ENCODE measurements around the gene VWA7.
A peak's percentile ranks its signal among the peaks of the same experiment; 100 is the strongest.
"Not testable (repeated sequence)": the region's sequence is repeated elsewhere in the genome, so short reads cannot be mapped to it uniquely, and the experiment has no call there.

Gene VWA7

DNA sequence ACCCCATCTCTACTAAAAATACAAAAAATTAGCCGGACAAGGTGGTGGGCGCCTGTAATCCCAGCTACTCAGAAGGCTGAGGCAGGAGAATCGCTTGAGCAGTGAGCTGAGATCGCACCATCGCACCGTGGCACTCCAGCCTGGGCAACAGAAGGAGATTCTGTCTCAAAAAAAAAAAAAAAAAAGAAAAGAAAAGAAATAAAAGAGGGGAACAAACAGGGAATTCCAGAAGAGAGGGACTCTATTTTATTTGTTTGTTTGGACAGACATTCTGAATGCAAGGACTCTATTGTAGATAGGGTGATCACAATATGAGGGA, 16.8 kb upstream of the VWA7 start:
- Histone ChIP-seq H3K36me3 (ENCODE audit: control insufficient read depth in 1 of 2, insufficient read depth in 2 of 2, low read length in 2 of 2) (peaks cover 19 to 22% of the 10 kb centered on the region in 2 experiments), H3K79me2 (ENCODE audit: control insufficient read depth, insufficient read depth, low read length, poor library complexity) (peaks cover 13% of the 10 kb centered on the region), H3K4me2 (ENCODE audit: low read length) (peak overlapping the region; percentile 97), H3K79me1 (ENCODE audit: low read length) (peaks cover 12% of the 10 kb centered on the region), H3K4ac (ENCODE audit: low read depth, low read length) (peak overlapping the region; percentile 60)
- H2AFZ ChIP-seq (ENCODE audit: insufficient read depth, low read length, poor library complexity); H2BK5ac ChIP-seq (ENCODE audit: low read depth, low read length, poor library complexity); H3K9me3 ChIP-seq (ENCODE audit: insufficient read depth, low read depth, low read length); H2AK5ac ChIP-seq (ENCODE audit: low read length); H4K12ac ChIP-seq (ENCODE audit: low read depth, low read length); H3K18ac ChIP-seq (ENCODE audit: low read length); H4K91ac ChIP-seq (ENCODE audit: low read depth, low read length); H3K4me3 ChIP-seq (ENCODE audit: low read depth, low read length); DNase-seq; H3K4me1 ChIP-seq (ENCODE audit: control insufficient read depth in 1 of 2, insufficient read depth in 2 of 2, low read length in 2 of 2); H2BK12ac ChIP-seq (ENCODE audit: low read length); H4K8ac ChIP-seq (ENCODE audit: low read depth, low read length); H3K14ac ChIP-seq (ENCODE audit: low read length); H2BK120ac ChIP-seq (ENCODE audit: insufficient read depth, low read length, poor library complexity); H3K27ac ChIP-seq (ENCODE audit: low read depth, low read length); H3K9ac ChIP-seq (ENCODE audit: low read length); H3K23ac ChIP-seq (ENCODE audit: low read length); H3K27me3 ChIP-seq (ENCODE audit: insufficient read depth, low read length): not testable (repeated sequence)
- WGBS (ENCODE audit: extremely low coverage, insufficient coverage, insufficient read length), result no CpG with 5 or more reads among the region's 6 CpGs

DNA sequence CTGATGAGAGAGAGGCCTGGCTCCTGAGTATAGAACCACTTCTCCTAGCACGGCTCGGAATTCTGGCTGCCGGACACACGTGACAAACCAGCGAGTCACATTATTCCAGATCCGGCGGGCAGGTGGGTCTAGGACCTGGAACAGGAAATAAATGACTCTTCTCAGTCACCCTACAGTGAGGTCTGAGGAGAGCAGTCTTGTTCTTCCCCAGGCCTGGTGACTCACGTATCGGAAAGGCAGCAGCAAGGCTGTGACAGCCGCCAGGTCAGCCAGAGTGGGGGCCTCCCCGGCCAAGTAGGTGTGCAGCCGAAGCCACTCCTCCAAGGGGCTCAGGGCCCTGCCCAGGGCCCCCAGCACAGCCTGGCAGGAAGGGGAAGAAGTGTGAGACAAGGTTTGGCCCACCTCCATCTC, 15.6 kb upstream of the VWA7 start:
- H2BK120ac ChIP-seq (ENCODE audit: insufficient read depth, low read length, poor library complexity), result peak overlapping the region; percentile 46
- WGBS (ENCODE audit: extremely low coverage, insufficient coverage, insufficient read length), result no CpG with 5 or more reads among the region's 12 CpGs
- no peak overlapping the region for H3K18ac ChIP-seq (ENCODE audit: low read length)

DNA sequence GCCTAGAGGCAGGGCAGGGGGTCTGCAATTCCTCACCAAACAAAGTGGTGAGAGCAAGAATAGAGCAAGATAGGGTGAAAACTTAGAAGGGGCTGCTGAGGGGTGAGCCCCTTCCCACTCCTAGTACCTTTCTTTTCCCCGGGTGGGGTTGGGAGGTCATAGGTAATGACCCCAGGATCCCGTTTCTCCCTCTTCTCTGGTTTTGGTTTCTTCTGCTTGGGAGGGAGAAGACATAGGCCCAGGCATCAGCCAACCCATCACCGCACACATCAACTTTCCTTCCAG, 14.9 kb upstream of the VWA7 start:
- no CpG with 5 or more reads among the region's 3 CpGs for WGBS (ENCODE audit: extremely low coverage, insufficient coverage, insufficient read length)
- peaks cover 12% of the 10 kb centered on the region for H3K79me1 ChIP-seq (ENCODE audit: low read length)
- H3K36me3 ChIP-seq (ENCODE audit: control insufficient read depth in 1 of 2, insufficient read depth in 2 of 2, low read length in 2 of 2), result peaks cover 17 to 22% of the 10 kb centered on the region in 2 experiments

More for the DNA sequence above, 15.6 kb upstream of the VWA7 start:
- no peak overlapping the region for H3K23ac ChIP-seq (ENCODE audit: low read length)
- peaks cover 12% of the 10 kb centered on the region for H3K79me1 ChIP-seq (ENCODE audit: low read length)
- H3K36me3 ChIP-seq (ENCODE audit: control insufficient read depth in 1 of 2, insufficient read depth in 2 of 2, low read length in 2 of 2), result peaks cover 19 to 21% of the 10 kb centered on the region in 2 experiments
- no peaks in the 10 kb centered on the region for H3K27me3 ChIP-seq (ENCODE audit: insufficient read depth, low read length)
- no peak overlapping the region for H3K14ac ChIP-seq (ENCODE audit: low read length)
- no peaks in the 10 kb centered on the region for H3K9me3 ChIP-seq (ENCODE audit: insufficient read depth, low read depth, low read length)
- no peak overlapping the region for H2AFZ ChIP-seq (ENCODE audit: insufficient read depth, low read length, poor library complexity)
- H4K12ac ChIP-seq (ENCODE audit: low read depth, low read length), result no peak overlapping the region
- H3K4me2 ChIP-seq (ENCODE audit: low read length), result peak overlapping the region; percentile 16
- H3K27ac ChIP-seq (ENCODE audit: low read depth, low read length), result peak overlapping the region; percentile 46
- no peak overlapping the region for H2BK12ac ChIP-seq (ENCODE audit: low read length)
- no peak overlapping the region for H3K4me3 ChIP-seq (ENCODE audit: low read depth, low read length)
- H3K4ac ChIP-seq (ENCODE audit: low read depth, low read length), result no peak overlapping the region
- peaks cover 5 to 9% of the 10 kb centered on the region in 2 experiments for H3K4me1 ChIP-seq (ENCODE audit: control insufficient read depth in 1 of 2, insufficient read depth in 2 of 2, low read length in 2 of 2)
- H4K91ac ChIP-seq (ENCODE audit: low read depth, low read length), result no peak overlapping the region
- H2BK5ac ChIP-seq (ENCODE audit: low read depth, low read length, poor library complexity), result no peak overlapping the region
- H3K9ac ChIP-seq (ENCODE audit: low read length), result no peak overlapping the region
- H2AK5ac ChIP-seq (ENCODE audit: low read length), result no peak overlapping the region
- peaks cover 13% of the 10 kb centered on the region for H3K79me2 ChIP-seq (ENCODE audit: control insufficient read depth, insufficient read depth, low read length, poor library complexity)
- no peak overlapping the region for H4K8ac ChIP-seq (ENCODE audit: low read depth, low read length)
- peak in 1 of 2 donors; percentile 43 for DNase-seq

DNA sequence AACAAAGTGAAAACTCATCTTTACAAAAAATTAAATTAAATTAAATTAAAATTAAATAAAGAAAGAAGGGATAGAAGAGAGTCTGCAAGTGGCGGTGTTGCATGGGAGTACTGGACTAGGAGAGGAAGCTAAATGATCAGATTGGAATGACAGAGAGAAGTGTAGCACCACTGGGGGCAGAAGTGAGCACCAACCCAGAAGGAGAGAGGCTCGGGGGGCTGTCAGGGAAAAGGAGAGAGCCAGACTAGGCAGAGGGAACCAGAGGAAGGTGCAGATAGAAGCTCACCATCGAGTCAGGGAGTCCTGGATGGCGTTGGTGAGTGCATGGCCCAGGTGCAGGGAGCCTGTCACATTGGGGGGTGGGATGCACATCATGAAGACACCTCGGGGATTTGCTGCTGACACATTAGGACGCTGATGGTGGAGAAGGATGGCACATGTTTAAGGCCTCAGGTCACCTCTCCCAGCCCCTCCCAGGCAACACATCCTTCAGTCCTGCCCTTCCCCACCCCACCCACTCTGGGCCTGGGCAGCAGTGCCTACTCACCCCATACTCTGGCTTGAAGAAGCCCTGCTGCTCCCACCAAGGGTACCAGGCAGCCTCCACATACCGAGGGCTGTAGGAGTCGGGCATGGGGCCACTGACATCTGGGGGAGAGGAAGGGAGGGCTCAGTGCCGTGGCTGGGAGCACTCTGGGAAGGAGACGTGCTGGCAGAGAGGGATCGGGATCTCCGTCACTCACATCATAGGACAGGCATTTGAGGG, 14.4 kb upstream of the VWA7 start:
- no peak overlapping the region for H2AFZ ChIP-seq (ENCODE audit: insufficient read depth, low read length, poor library complexity)
- no peak overlapping the region for H2BK5ac ChIP-seq (ENCODE audit: low read depth, low read length, poor library complexity)
- no CpG with 5 or more reads among the region's 12 CpGs for WGBS (ENCODE audit: extremely low coverage, insufficient coverage, insufficient read length)
- no peaks in the 10 kb centered on the region for H3K9me3 ChIP-seq (ENCODE audit: insufficient read depth, low read depth, low read length)
- no peak overlapping the region for H2BK120ac ChIP-seq (ENCODE audit: insufficient read depth, low read length, poor library complexity)
- H3K4me1 ChIP-seq (ENCODE audit: control insufficient read depth in 1 of 2, insufficient read depth in 2 of 2, low read length in 2 of 2), result peaks cover 5 to 9% of the 10 kb centered on the region in 2 experiments
- H3K14ac ChIP-seq (ENCODE audit: low read length), result no peak overlapping the region
- H3K79me1 ChIP-seq (ENCODE audit: low read length), result peaks cover 12% of the 10 kb centered on the region
- H3K27me3 ChIP-seq (ENCODE audit: insufficient read depth, low read length), result no peaks in the 10 kb centered on the region
- no peak overlapping the region for H4K91ac ChIP-seq (ENCODE audit: low read depth, low read length)
- no peak overlapping the region for H4K12ac ChIP-seq (ENCODE audit: low read depth, low read length)
- H4K8ac ChIP-seq (ENCODE audit: low read depth, low read length), result no peak overlapping the region
- no peak overlapping the region for H2BK12ac ChIP-seq (ENCODE audit: low read length)
- H3K4me2 ChIP-seq (ENCODE audit: low read length), result no peak overlapping the region
- H3K27ac ChIP-seq (ENCODE audit: low read depth, low read length), result no peak overlapping the region
- no peak overlapping the region for H3K9ac ChIP-seq (ENCODE audit: low read length)
- H3K4me3 ChIP-seq (ENCODE audit: low read depth, low read length), result no peak overlapping the region
- H2AK5ac ChIP-seq (ENCODE audit: low read length), result no peak overlapping the region
- H3K36me3 ChIP-seq (ENCODE audit: control insufficient read depth in 1 of 2, insufficient read depth in 2 of 2, low read length in 2 of 2), result peaks cover 15 to 20% of the 10 kb centered on the region in 2 experiments
- H3K18ac ChIP-seq (ENCODE audit: low read length), result no peak overlapping the region
- no peak overlapping the region for H3K23ac ChIP-seq (ENCODE audit: low read length)
- H3K79me2 ChIP-seq (ENCODE audit: control insufficient read depth, insufficient read depth, low read length, poor library complexity), result peaks cover 13% of the 10 kb centered on the region
- no peak overlapping the region for H3K4ac ChIP-seq (ENCODE audit: low read depth, low read length)
- DNase-seq, result peak in 1 of 2 donors; percentile 36

More for the DNA sequence above, 14.9 kb upstream of the VWA7 start:
- Histone ChIP-seq H3K18ac (ENCODE audit: low read length) (no peak overlapping the region), H3K9me3 (ENCODE audit: insufficient read depth, low read depth, low read length) (no peaks in the 10 kb centered on the region), H2BK120ac (ENCODE audit: insufficient read depth, low read length, poor library complexity) (no peak overlapping the region), H3K79me2 (ENCODE audit: control insufficient read depth, insufficient read depth, low read length, poor library complexity) (peaks cover 13% of the 10 kb centered on the region), H3K4ac (ENCODE audit: low read depth, low read length) (no peak overlapping the region), H3K4me1 (ENCODE audit: control insufficient read depth in 1 of 2, insufficient read depth in 2 of 2, low read length in 2 of 2) (peaks cover 5 to 9% of the 10 kb centered on the region in 2 experiments), H3K9ac (ENCODE audit: low read length) (no peak overlapping the region), H3K27me3 (ENCODE audit: insufficient read depth, low read length) (no peaks in the 10 kb centered on the region), H3K14ac (ENCODE audit: low read length) (no peak overlapping the region), H2AK5ac (ENCODE audit: low read length) (no peak overlapping the region), H4K91ac (ENCODE audit: low read depth, low read length) (no peak overlapping the region), H2BK12ac (ENCODE audit: low read length) (no peak overlapping the region), H3K23ac (ENCODE audit: low read length) (no peak overlapping the region), H3K27ac (ENCODE audit: low read depth, low read length) (peak overlapping the region; percentile 1), H4K12ac (ENCODE audit: low read depth, low read length) (no peak overlapping the region), H3K4me2 (ENCODE audit: low read length) (no peak overlapping the region), H2BK5ac (ENCODE audit: low read depth, low read length, poor library complexity) (no peak overlapping the region), H3K4me3 (ENCODE audit: low read depth, low read length) (no peak overlapping the region), H4K8ac (ENCODE audit: low read depth, low read length) (no peak overlapping the region), H2AFZ (ENCODE audit: insufficient read depth, low read length, poor library complexity) (no peak overlapping the region)
- DNase-seq, result no peak
